Measurements from ENCODE around the gene RNF214.

DNA sequence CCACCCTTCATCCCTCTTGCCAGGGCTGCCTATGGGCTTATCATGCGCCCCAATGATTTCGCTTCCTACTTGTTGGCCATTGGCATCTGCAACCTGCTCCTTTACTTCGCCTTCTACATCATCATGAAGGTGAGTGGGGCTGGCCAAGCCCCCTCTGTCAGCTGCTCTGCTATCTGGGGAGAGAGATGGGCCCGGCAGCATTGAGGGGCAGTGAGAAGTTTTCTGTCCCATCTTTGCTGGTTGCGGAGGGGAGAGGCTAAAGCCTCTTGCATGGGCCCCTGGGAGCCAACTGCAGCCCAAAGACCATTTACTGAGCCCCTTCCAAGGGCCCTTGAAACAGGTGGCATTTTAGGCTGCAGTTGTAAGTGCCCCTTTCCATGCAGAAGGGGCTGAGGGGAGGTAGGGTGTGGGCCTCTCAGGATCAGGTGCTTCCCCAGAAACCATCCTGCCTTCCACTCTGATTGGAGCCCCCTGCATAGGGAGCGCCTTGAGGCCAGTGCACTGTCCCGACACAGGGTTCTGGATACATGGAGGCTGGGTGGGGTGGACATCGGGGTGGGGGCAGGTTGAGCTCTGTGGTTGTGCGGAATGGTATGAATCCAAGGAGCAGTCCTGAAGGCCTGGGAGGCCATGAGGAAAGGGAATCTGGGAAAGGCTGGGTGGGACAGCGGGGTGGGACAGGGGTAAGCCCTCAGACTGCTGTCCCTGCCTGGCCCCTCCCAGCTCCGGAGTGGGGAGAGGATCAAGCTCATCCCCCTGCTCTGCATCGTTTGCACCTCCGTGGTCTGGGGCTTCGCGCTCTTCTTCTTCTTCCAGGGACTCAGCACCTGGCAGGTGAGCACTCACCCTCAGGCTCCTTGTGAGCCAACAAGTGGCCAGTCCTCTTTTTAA lies 39.1 kb upstream of the RNF214 start:
- TF ChIP-seq ZNF556 (CRISPR knock-in tag; IDR thresholded peaks at IDR 0.05; ENCODE audit: borderline replicate concordance) (no peak), RAD21 (CRISPR knock-in tag; IDR thresholded peaks at IDR 0.05) (no peak), PCBP2 (optimal IDR thresholded peaks at IDR 0.05; ENCODE audit: low read depth, low read length, poor library complexity, severe bottlenecking) (no peak), POLR2A (IDR thresholded peaks at IDR 0.05; ENCODE audit: insufficient read depth in 1 of 2, low read depth in 2 of 2, low read length in 2 of 2) (no peak), SIN3B (IDR thresholded peaks at IDR 0.05; ENCODE audit: low read length) (no peak), SUZ12 (IDR thresholded peaks at IDR 0.05; ENCODE audit: low read depth, low read length) (no peak), ZFP37 (CRISPR knock-in tag; IDR thresholded peaks at IDR 0.05; ENCODE audit: borderline replicate concordance) (no peak), RFXANK (CRISPR knock-in tag; IDR thresholded peaks at IDR 0.05) (no peak)
- TF ChIP-seq, protein P1, sequence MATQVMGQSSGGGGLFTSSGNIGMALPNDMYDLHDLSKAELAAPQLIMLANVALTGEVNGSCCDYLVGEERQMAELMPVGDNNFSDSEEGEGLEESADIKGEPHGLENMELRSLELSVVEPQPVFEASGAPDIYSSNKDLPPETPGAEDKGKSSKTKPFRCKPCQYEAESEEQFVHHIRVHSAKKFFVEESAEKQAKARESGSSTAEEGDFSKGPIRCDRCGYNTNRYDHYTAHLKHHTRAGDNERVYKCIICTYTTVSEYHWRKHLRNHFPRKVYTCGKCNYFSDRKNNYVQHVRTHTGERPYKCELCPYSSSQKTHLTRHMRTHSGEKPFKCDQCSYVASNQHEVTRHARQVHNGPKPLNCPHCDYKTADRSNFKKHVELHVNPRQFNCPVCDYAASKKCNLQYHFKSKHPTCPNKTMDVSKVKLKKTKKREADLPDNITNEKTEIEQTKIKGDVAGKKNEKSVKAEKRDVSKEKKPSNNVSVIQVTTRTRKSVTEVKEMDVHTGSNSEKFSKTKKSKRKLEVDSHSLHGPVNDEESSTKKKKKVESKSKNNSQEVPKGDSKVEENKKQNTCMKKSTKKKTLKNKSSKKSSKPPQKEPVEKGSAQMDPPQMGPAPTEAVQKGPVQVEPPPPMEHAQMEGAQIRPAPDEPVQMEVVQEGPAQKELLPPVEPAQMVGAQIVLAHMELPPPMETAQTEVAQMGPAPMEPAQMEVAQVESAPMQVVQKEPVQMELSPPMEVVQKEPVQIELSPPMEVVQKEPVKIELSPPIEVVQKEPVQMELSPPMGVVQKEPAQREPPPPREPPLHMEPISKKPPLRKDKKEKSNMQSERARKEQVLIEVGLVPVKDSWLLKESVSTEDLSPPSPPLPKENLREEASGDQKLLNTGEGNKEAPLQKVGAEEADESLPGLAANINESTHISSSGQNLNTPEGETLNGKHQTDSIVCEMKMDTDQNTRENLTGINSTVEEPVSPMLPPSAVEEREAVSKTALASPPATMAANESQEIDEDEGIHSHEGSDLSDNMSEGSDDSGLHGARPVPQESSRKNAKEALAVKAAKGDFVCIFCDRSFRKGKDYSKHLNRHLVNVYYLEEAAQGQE (IDR thresholded peaks at IDR 0.05; ENCODE audit: borderline replicate concordance in 1 of 2, low read depth in 1 of 2, low read length in 2 of 2): no peak
- TF ChIP-seq, protein P2, sequence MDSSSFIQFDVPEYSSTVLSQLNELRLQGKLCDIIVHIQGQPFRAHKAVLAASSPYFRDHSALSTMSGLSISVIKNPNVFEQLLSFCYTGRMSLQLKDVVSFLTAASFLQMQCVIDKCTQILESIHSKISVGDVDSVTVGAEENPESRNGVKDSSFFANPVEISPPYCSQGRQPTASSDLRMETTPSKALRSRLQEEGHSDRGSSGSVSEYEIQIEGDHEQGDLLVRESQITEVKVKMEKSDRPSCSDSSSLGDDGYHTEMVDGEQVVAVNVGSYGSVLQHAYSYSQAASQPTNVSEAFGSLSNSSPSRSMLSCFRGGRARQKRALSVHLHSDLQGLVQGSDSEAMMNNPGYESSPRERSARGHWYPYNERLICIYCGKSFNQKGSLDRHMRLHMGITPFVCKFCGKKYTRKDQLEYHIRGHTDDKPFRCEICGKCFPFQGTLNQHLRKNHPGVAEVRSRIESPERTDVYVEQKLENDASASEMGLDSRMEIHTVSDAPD (CRISPR knock-in tag; IDR thresholded peaks at IDR 0.05): no peak
- TF ChIP-seq, protein P3, sequence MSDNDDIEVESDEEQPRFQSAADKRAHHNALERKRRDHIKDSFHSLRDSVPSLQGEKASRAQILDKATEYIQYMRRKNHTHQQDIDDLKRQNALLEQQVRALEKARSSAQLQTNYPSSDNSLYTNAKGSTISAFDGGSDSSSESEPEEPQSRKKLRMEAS (IDR thresholded peaks at IDR 0.05): no peak
- TF ChIP-seq, protein P4, sequence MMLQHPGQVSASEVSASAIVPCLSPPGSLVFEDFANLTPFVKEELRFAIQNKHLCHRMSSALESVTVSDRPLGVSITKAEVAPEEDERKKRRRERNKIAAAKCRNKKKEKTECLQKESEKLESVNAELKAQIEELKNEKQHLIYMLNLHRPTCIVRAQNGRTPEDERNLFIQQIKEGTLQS (CRISPR knock-in tag; IDR thresholded peaks at IDR 0.05): no peak

All from HepG2 (cell line).